Astrocyte (in vitro differentiated cells and primary cell): ENCODE measurements around the gene NINL.

Experiments used
- EZH2 ChIP-seq: IDR thresholded peaks from 2 replicates; pipeline ENCODE4 v1.6.1; 2012; ENCODE audit warnings: mild to moderate bottlenecking, low read length, inconsistent platforms; ENCODE audit not compliant: insufficient read depth
- TF ChIP-seq, protein P1 (sequence below): IDR thresholded peaks from 2 replicates; pipeline ENCODE4 v1.5.1; 2011; ENCODE audit warnings: low read depth, mild to moderate bottlenecking, inconsistent platforms, low read length, moderate library complexity; ENCODE audit not compliant: insufficient read depth

DNA sequence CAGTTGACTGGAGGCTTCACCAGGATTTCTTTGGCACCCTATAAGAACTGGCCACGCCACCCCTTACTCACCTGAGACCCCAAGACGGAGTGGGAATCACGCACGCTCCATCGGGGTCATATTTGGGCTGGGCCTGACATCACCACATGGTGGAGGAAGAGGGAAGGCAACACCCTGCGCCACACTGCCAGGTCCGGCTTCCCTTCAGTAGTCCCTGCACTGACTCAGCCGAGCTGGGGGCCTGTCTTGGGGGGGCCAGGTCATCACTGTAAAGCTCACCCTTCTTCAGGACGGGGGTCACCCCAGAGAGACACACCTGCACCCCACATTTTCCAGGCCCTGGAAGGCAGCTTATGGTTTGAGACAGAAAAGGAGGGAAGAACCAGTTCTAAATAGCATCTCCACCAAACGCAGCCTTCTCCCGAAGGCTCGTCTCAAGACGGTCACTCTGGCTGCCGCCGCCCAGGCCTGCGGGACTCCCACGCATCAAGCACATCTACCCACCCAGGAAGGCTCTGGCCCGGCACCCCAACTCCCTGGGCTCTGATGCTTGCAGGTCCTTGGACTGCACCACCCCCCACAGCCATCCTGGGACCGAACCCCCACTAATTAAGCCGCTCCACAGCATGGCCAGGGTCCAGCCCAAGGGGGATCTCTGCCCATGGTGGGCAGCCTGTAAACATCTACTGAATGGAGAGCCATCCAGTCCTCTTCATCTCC, 126.1 kb downstream of the NINL start:
- TF ChIP-seq EZH2 = no peak
- TF ChIP-seq, protein P1, sequence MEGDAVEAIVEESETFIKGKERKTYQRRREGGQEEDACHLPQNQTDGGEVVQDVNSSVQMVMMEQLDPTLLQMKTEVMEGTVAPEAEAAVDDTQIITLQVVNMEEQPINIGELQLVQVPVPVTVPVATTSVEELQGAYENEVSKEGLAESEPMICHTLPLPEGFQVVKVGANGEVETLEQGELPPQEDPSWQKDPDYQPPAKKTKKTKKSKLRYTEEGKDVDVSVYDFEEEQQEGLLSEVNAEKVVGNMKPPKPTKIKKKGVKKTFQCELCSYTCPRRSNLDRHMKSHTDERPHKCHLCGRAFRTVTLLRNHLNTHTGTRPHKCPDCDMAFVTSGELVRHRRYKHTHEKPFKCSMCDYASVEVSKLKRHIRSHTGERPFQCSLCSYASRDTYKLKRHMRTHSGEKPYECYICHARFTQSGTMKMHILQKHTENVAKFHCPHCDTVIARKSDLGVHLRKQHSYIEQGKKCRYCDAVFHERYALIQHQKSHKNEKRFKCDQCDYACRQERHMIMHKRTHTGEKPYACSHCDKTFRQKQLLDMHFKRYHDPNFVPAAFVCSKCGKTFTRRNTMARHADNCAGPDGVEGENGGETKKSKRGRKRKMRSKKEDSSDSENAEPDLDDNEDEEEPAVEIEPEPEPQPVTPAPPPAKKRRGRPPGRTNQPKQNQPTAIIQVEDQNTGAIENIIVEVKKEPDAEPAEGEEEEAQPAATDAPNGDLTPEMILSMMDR = no peak
